HG03064 (cell line): ENCODE results near the gene SNX33.
"Not testable (repeated sequence)": the region's sequence is repeated elsewhere in the genome, so short reads cannot be mapped to it uniquely, and the experiment has no call there.

Experiments
- ATAC-seq: cut with Tn5 transposase; IDR thresholded peaks from one replicate; pipeline ENCODE4 v1.9.1; 2021; ENCODE audit warnings: low read depth; ENCODE audit not compliant: unreplicated experiment

Gene SNX33

GRCh38 chr15:75680007-75680789 lies 32.5 kb downstream of the SNX33 start:
- no peak for ATAC-seq

GRCh38 chr15:75682181-75683135 lies 34.7 kb downstream of the SNX33 start:
- ATAC-seq: no peak

- not testable (repeated sequence) for ATAC-seq
These were observed 36.1 kb downstream of the SNX33 start for GRCh38 chr15:75683646-75684312.

- ATAC-seq: no peak
These were observed 36.9 kb downstream of the SNX33 start for GRCh38 chr15:75684648-75685047.

GRCh38 chr15:75685195-75685594 lies 37.5 kb downstream of the SNX33 start:
- ATAC-seq: no peak

- not testable (repeated sequence) for ATAC-seq
These were observed 38.5 kb downstream of the SNX33 start for GRCh38 chr15:75686212-75686642.

- no peak for ATAC-seq
These were observed 40.0 kb downstream of the SNX33 start for GRCh38 chr15:75687486-75688277.

- no peak for ATAC-seq
These were observed 40.5 kb downstream of the SNX33 start for GRCh38 chr15:75688278-75688557.

GRCh38 chr15:75688831-75689230 lies 41.1 kb downstream of the SNX33 start:
- no peak for ATAC-seq

- not testable (repeated sequence) for ATAC-seq
These were observed 41.7 kb downstream of the SNX33 start for GRCh38 chr15:75689429-75689828.

- not testable (repeated sequence) for ATAC-seq
These were observed 44.6 kb downstream of the SNX33 start for GRCh38 chr15:75692311-75692710.

- not testable (repeated sequence) for ATAC-seq
These were observed 45.3 kb downstream of the SNX33 start for GRCh38 chr15:75693028-75693427.

GRCh38 chr15:75693501-75694240 lies 46.0 kb downstream of the SNX33 start:
- no peak for ATAC-seq

GRCh38 chr15:75694241-75695182 lies 46.8 kb downstream of the SNX33 start:
- no peak for ATAC-seq

GRCh38 chr15:75695220-75695619 lies 47.5 kb downstream of the SNX33 start:
- ATAC-seq: no peak

GRCh38 chr15:75695634-75696310 lies 48.1 kb downstream of the SNX33 start:
- ATAC-seq: no peak

GRCh38 chr15:75696311-75696720 lies 48.6 kb downstream of the SNX33 start:
- no peak for ATAC-seq

GRCh38 chr15:75696854-75697259 lies 49.1 kb downstream of the SNX33 start:
- ATAC-seq: no peak
